GM18498 (cell line): ENCODE data around the gene CEP55.
A peak's percentile ranks its signal among the peaks of the same experiment; 100 is the strongest.
"Not testable (repeated sequence)": the region's sequence is repeated elsewhere in the genome, so short reads cannot be mapped to it uniquely, and the experiment has no call there.

Experiments used
- ATAC-seq: cut with Tn5 transposase; IDR thresholded peaks from one replicate; pipeline ENCODE4 v1.9.1; 2021; ENCODE audit warnings: mild to moderate bottlenecking, moderate library complexity; ENCODE audit not compliant: unreplicated experiment

Gene CEP55

GRCh38 chr10:93505075-93505474 lies 8.7 kb downstream of the CEP55 start:
- ATAC-seq: no peak

- ATAC-seq: no peak
Observed at GRCh38 chr10:93509816-93510215, 13.4 kb downstream of the CEP55 start.

- ATAC-seq: no peak
Observed at GRCh38 chr10:93512565-93512964, 16.2 kb downstream of the CEP55 start.

- no peak for ATAC-seq
Observed at GRCh38 chr10:93513091-93513490, 16.7 kb downstream of the CEP55 start.

- ATAC-seq: no peak
Observed at GRCh38 chr10:93514521-93514920, 18.1 kb downstream of the CEP55 start.

GRCh38 chr10:93515071-93516005 lies 18.9 kb downstream of the CEP55 start:
- ATAC-seq: no peak

GRCh38 chr10:93516006-93516380 lies 19.6 kb downstream of the CEP55 start:
- ATAC-seq: no peak

- no peak for ATAC-seq
Observed at GRCh38 chr10:93518531-93518930, 22.1 kb downstream of the CEP55 start.

- no peak for ATAC-seq
Observed at GRCh38 chr10:93535293-93535692, 38.9 kb downstream of the CEP55 start.

GRCh38 chr10:93540871-93541270 lies 44.5 kb downstream of the CEP55 start:
- not testable (repeated sequence) for ATAC-seq

- ATAC-seq: no peak
Observed at GRCh38 chr10:93541402-93542357, 45.3 kb downstream of the CEP55 start.

GRCh38 chr10:93542358-93542791 lies 46.0 kb downstream of the CEP55 start:
- ATAC-seq: no peak

- not testable (repeated sequence) for ATAC-seq
Observed at GRCh38 chr10:93546995-93547394, 50.6 kb downstream of the CEP55 start.

- no peak for ATAC-seq
Observed at GRCh38 chr10:93547522-93547921, 51.1 kb downstream of the CEP55 start.

- ATAC-seq: no peak
Observed at GRCh38 chr10:93548376-93549071, 52.1 kb downstream of the CEP55 start.

- no peak for ATAC-seq
Observed at GRCh38 chr10:93550606-93551005, 54.2 kb downstream of the CEP55 start.

- no peak for ATAC-seq
Observed at GRCh38 chr10:93552780-93553179, 56.4 kb downstream of the CEP55 start.

GRCh38 chr10:93553482-93554315 lies 57.3 kb downstream of the CEP55 start:
- no peak for ATAC-seq

- no peak for ATAC-seq
Observed at GRCh38 chr10:93554316-93554663, 57.9 kb downstream of the CEP55 start.

GRCh38 chr10:93554760-93555432 lies 58.5 kb downstream of the CEP55 start:
- peak; percentile 64 for ATAC-seq
